Hepatocyte (in vitro differentiated cells): ENCODE data around the gene BCAR1. TPM values are rescaled to one million over a fixed set of nuclear protein-coding genes. Genes with fewer than 3 reads are reported as not detected.

ENCODE experiments used
- DNase-seq: peaks from one replicate; pipeline ENCODE4 v3.0.0-alpha.2; 2016; ENCODE audit warnings: low spot score
- H2AFZ ChIP-seq: fragments of 200-600 bp; sonication (generic); 2 replicates; pipeline ENCODE4 v1.6.0; 2016; ENCODE audit warnings: antibody characterized with exemption, mild to moderate bottlenecking
- H3K27ac ChIP-seq: fragments of 200-600 bp; sonication (generic); 2 replicates; pipeline ENCODE4 v1.5.1; 2016; ENCODE audit warnings: mild to moderate bottlenecking
- H3K27me3 ChIP-seq: fragments of 200-600 bp; sonication (generic); 2 replicates; pipeline ENCODE4 v1.6.1; 2016
- H3K36me3 ChIP-seq: fragments of 200-600 bp; sonication (generic); replicated peaks from 2 replicates; pipeline ENCODE4 v1.5.1; 2016; ENCODE audit warnings: low read depth; ENCODE audit not compliant: insufficient read depth
- H3K4me1 ChIP-seq: fragments of 200-600 bp; sonication (generic); 2 replicates; pipeline ENCODE4 v1.5.1; 2016; ENCODE audit warnings: mild to moderate bottlenecking, moderate library complexity; ENCODE audit not compliant: insufficient read depth
- H3K4me2 ChIP-seq: fragments of 200-600 bp; sonication (generic); 2 replicates; pipeline ENCODE4 v1.6.0; 2016
- H3K4me3 ChIP-seq: fragments of 200-600 bp; sonication (generic); 2 replicates; pipeline ENCODE4 v1.5.1; 2016; ENCODE audit warnings: mild to moderate bottlenecking
- H3K79me2 ChIP-seq: fragments of 200-600 bp; sonication (generic); 2 replicates; pipeline ENCODE4 v1.6.0; 2017; ENCODE audit warnings: mild to moderate bottlenecking
- H3K9me2 ChIP-seq: fragments of 200-600 bp; sonication (generic); replicated peaks from 2 replicates; pipeline ENCODE4 v1.6.0; 2017; ENCODE audit warnings: mild to moderate bottlenecking; ENCODE audit not compliant: insufficient read depth
- H3K9me3 ChIP-seq: fragments of 200-600 bp; sonication (generic); 2 replicates; pipeline ENCODE4 v1.5.1; 2016; ENCODE audit warnings: low read depth, mild to moderate bottlenecking
- H4K20me1 ChIP-seq: fragments of 200-600 bp; sonication (generic); 2 replicates; pipeline ENCODE4 v1.6.0; 2016; ENCODE audit warnings: mild to moderate bottlenecking; ENCODE audit not compliant: insufficient read depth, poor library complexity, severe bottlenecking
- CTCF ChIP-seq: fragments of 200-600 bp; sonication (generic); IDR thresholded peaks from 2 replicates; pipeline ENCODE4 v1.5.1; 2016; ENCODE audit warnings: antibody characterized with exemption, mild to moderate bottlenecking; ENCODE audit not compliant: poor library complexity
- EZH2 ChIP-seq: fragments of 200-600 bp; sonication (generic); IDR thresholded peaks from 2 replicates; pipeline ENCODE4 v1.6.1; 2016; ENCODE audit warnings: antibody characterized with exemption, mild to moderate bottlenecking, borderline replicate concordance
- EZH2phosphoT487 ChIP-seq: fragments of 200-600 bp; sonication (generic); IDR thresholded peaks from one replicate; pipeline ENCODE4 v1.6.1; 2018; ENCODE audit warnings: antibody characterized with exemption, mild to moderate bottlenecking, low read depth, moderate library complexity; ENCODE audit not compliant: unreplicated experiment, severe bottlenecking
- WGBS: methylation state at CpG from one replicate; pipeline ENCODE4 v1.1.6; 2016; ENCODE audit warnings: low lambda C conversion rate; ENCODE audit errors: missing lambda C conversion rate; 5-methylcytosine and 5-hydroxymethylcytosine counted together
- polyA plus RNA-seq: library from polyadenylated mRNA; unstranded; fragments of >200 nt; fragmentation: Nextera tagmentation; extraction: Ambion mirVana; gene quantifications from 2 replicates; pipeline ENCODE4 v1.2.1, GENCODE V29; 2016
- total RNA-seq: library from RNA; depleted of rRNA; stranded (reverse); fragments of >200 nt; gene quantifications from 2 replicates; pipeline ENCODE4 v1.2.3, GENCODE V29; 2014

BCAR1 gene
- total and polyA plus RNA-seq, 2 experiments from 2014 or later = 77.3 to 112 TPM

GRCh38 chr16:75294773-75295459 lies 43.5 kb upstream of the BCAR1 start:
- Histone ChIP-seq H3K27me3 (no peaks in the 10 kb centered on the region), H3K9me3 (no peaks in the 10 kb centered on the region), H3K27ac (peak overlapping the region; percentile 87), H3K9me2 (no peaks in the 10 kb centered on the region), H3K79me2 (peaks cover 2% of the 10 kb centered on the region), H3K4me3 (no peak overlapping the region), H3K4me2 (peak overlapping the region; percentile 63), H3K4me1 (peaks cover 22% of the 10 kb centered on the region), H3K36me3 (no peaks in the 10 kb centered on the region), H4K20me1 (no peaks in the 10 kb centered on the region), H2AFZ (no peak overlapping the region)
- no peak for DNase-seq
- TF ChIP-seq EZH2 = no peak
- TF ChIP-seq EZH2phosphoT487 = no peak
- TF ChIP-seq CTCF = no peak
- 68% methylated on average over 6 of the region's 6 CpGs for WGBS

GRCh38 chr16:75293772-75294171 lies 42.3 kb upstream of the BCAR1 start:
- Histone ChIP-seq H3K27ac (peak overlapping the region; percentile 87), H4K20me1 (no peaks in the 10 kb centered on the region), H3K4me1 (peaks cover 22% of the 10 kb centered on the region), H3K79me2 (peaks cover 2% of the 10 kb centered on the region), H3K9me3 (no peaks in the 10 kb centered on the region), H2AFZ (no peak overlapping the region), H3K9me2 (no peaks in the 10 kb centered on the region), H3K27me3 (no peaks in the 10 kb centered on the region), H3K36me3 (no peaks in the 10 kb centered on the region), H3K4me3 (no peak overlapping the region), H3K4me2 (peak overlapping the region; percentile 63)
- no peak for TF ChIP-seq CTCF
- TF ChIP-seq EZH2 = no peak
- TF ChIP-seq EZH2phosphoT487 = no peak
- DNase-seq = no peak
- WGBS = 44% methylated on average over 6 of the region's 6 CpGs

GRCh38 chr16:75293173-75293572 lies 41.7 kb upstream of the BCAR1 start:
- 51% methylated on average over 4 of the region's 4 CpGs for WGBS
- Histone ChIP-seq H3K4me1 (peaks cover 22% of the 10 kb centered on the region), H3K36me3 (no peaks in the 10 kb centered on the region), H2AFZ (no peak overlapping the region), H3K27ac (peak overlapping the region; percentile 87), H3K4me2 (peak overlapping the region; percentile 63), H3K27me3 (no peaks in the 10 kb centered on the region), H3K79me2 (peaks cover 2% of the 10 kb centered on the region), H4K20me1 (no peaks in the 10 kb centered on the region), H3K4me3 (no peak overlapping the region), H3K9me2 (no peaks in the 10 kb centered on the region), H3K9me3 (no peaks in the 10 kb centered on the region)
- no peak for TF ChIP-seq CTCF
- TF ChIP-seq EZH2 = no peak
- no peak for TF ChIP-seq EZH2phosphoT487
- DNase-seq = no peak
